Breast epithelium (tissue), 3 donors: Measurements from ENCODE around the gene MCL1.
"Not testable (repeated sequence)": the region's sequence is repeated elsewhere in the genome, so short reads cannot be mapped to it uniquely, and the experiment has no call there.

Source experiments
- CTCF ChIP-seq, 3 donors: fragments of 450-650 bp; IDR thresholded peaks; one replicate each; pipeline ENCODE4 v1.5.1; 2016 to 2017; ENCODE audit warnings: antibody characterized with exemption in 3 of 3, mild to moderate bottlenecking in 3 of 3, moderate library complexity in 3 of 3
- POLR2A ChIP-seq: fragments of 450-650 bp; IDR thresholded peaks from one replicate; pipeline ENCODE4 v1.6.1; 2016; ENCODE audit warnings: antibody characterized with exemption, mild to moderate bottlenecking, moderate library complexity

- not testable (repeated sequence) for TF ChIP-seq CTCF (IDR thresholded peaks at IDR 0.05); POLR2A
Measured at GRCh38 chr1:150624134-150624533, 44.7 kb upstream of the MCL1 start.
